ENCODE results near the gene RTKN2. TPM values are rescaled to one million over a fixed set of nuclear protein-coding genes. Genes with fewer than 3 reads are reported as not detected.

Gene RTKN2
- total RNA-seq, 1 donor from 2014 or later = 0.09 TPM

DNA sequence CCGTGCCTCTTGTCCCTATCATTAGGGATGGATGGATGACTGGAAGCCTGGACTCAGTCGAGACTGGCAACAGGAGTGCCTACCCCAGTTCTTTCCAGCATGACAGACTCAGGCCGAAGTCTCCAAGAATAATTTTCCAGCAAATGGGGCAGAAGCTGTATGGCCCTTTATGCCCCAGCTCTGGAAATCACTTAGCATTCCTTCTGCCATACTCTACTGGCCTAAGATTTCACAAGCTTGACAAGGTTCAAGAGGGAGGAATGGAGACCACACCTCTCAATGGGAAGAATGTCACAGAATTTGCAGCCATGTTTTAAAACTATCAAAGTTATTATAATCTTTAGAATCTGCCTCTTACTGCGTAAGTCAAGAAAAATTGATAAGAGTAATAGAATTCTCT is 39.0 kb upstream of the RTKN2 start:
- CTCF ChIA-PET = interaction anchor here (1.3 kb wide), 1 partner anchor 43 kb away, joined by 3 read pairs; no protein-coding TSS in a partner anchor
- Mint-ChIP-seq H3K9me3 (no peaks in the 10 kb centered on the region), H3K4me3 (no peak overlapping the region), H3K36me3 (ENCODE audit: low read depth) (no peaks in the 10 kb centered on the region), H3K27me3 (peaks cover 7% of the 10 kb centered on the region), H3K27ac (no peak overlapping the region), H3K4me1 (peaks cover 22% of the 10 kb centered on the region)
- POLR2A ChIA-PET = no interaction called here
- TF ChIP-seq, protein P1, sequence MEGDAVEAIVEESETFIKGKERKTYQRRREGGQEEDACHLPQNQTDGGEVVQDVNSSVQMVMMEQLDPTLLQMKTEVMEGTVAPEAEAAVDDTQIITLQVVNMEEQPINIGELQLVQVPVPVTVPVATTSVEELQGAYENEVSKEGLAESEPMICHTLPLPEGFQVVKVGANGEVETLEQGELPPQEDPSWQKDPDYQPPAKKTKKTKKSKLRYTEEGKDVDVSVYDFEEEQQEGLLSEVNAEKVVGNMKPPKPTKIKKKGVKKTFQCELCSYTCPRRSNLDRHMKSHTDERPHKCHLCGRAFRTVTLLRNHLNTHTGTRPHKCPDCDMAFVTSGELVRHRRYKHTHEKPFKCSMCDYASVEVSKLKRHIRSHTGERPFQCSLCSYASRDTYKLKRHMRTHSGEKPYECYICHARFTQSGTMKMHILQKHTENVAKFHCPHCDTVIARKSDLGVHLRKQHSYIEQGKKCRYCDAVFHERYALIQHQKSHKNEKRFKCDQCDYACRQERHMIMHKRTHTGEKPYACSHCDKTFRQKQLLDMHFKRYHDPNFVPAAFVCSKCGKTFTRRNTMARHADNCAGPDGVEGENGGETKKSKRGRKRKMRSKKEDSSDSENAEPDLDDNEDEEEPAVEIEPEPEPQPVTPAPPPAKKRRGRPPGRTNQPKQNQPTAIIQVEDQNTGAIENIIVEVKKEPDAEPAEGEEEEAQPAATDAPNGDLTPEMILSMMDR (IDR thresholded peaks at IDR 0.05) = no peak
- DNase-seq (no peak), ATAC-seq (ENCODE audit: low read depth) (no peak)
- intact Hi-C loops (cut with micrococcal nuclease) = no loop called here

DNA sequence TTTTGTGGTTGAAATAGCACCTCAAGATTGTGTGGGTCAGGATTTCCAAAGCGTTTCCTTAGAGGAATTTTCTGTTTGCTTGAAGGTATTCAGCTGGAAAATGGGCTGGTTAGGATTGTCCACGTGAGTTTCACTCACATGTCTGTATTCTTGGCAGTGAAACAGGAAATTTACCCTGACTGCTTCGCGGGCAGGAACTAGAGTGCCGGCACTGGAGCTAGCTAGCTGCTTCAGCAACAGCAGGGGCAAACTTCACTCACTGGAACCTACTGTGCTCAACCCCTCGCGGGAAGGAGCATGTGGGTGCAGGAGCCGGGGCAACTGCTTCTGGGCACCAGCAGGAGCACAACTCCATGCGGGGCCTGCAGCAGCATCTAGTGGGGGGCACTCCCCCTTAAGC is 38.0 kb upstream of the RTKN2 start:
- ChIA-PET POLR2A (interaction anchor here (0.6 kb wide), 1 partner anchor 15 kb away, joined by 5 read pairs; no protein-coding TSS in a partner anchor), CTCF (interaction anchor here (1.3 kb wide), 1 partner anchor 42 kb away, joined by 3 read pairs; no protein-coding TSS in a partner anchor)
- ATAC-seq (ENCODE audit: low read depth) (peak; percentile 18), DNase-seq (no peak)
- H3K27ac Mint-ChIP-seq = no peak overlapping the region
- peaks cover 4% of the 10 kb centered on the region for H3K27me3 Mint-ChIP-seq
- TF ChIP-seq, protein P1 (IDR thresholded peaks at IDR 0.05) = no peak
- intact Hi-C loops (cut with micrococcal nuclease) = no loop called here
- H3K4me3 Mint-ChIP-seq = no peak overlapping the region
- no peaks in the 10 kb centered on the region for H3K9me3 Mint-ChIP-seq
- H3K36me3 Mint-ChIP-seq (ENCODE audit: low read depth) = no peaks in the 10 kb centered on the region
- peaks cover 22% of the 10 kb centered on the region for H3K4me1 Mint-ChIP-seq

DNA sequence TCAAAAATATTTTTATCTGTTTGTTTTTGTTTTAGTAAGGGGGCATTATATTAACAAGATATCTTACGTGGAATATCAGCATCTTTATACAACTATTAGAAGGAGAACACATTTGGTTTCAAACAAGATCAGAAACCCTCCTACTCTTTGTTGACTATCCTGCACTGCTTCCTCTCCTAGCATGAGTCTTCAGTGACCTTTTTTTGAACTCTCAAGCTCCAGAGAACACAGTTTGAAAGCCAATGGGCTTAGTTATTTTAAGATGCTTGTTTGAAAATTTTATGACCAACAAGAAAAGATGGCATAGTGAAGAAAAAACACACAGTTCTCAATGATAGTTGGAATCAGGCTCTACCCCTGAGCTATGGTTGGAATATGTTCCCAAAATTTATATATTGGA is 37.2 kb upstream of the RTKN2 start:
- Mint-ChIP-seq H3K27ac (no peak overlapping the region), H3K27me3 (peaks cover 3% of the 10 kb centered on the region), H3K4me3 (no peak overlapping the region), H3K36me3 (ENCODE audit: low read depth) (no peaks in the 10 kb centered on the region), H3K4me1 (peaks cover 22% of the 10 kb centered on the region), H3K9me3 (peaks cover 2% of the 10 kb centered on the region)
- intact Hi-C loops (cut with micrococcal nuclease) = no loop called here
- ATAC-seq (ENCODE audit: low read depth) (no peak), DNase-seq (no peak)
- TF ChIP-seq, protein P1 (IDR thresholded peaks at IDR 0.05) = no peak
- ChIA-PET POLR2A (no interaction called here), CTCF (no interaction called here)

DNA sequence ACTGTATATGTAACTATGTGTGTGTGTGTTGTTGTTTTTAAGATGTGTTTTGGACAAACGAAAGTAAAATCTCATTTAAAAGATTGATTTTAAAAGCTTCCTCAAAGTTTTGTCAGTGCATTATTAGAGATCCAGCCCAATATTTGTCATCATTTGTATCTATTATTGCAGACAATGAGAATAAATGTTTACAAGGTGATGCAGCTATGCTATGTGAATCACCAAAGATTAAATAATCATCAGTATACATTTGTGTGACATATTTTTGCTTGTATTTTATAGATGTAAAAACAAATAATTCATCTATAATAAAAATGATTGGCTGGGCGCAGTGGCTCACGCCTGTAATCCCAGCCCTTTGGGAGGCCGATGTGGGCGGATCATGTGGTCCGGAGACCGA is 35.3 kb upstream of the RTKN2 start:
- CTCF ChIA-PET = no interaction called here
- TF ChIP-seq, protein P1 (IDR thresholded peaks at IDR 0.05) = no peak
- POLR2A ChIA-PET = no interaction called here
- Mint-ChIP-seq H3K9me3 (peaks cover 6% of the 10 kb centered on the region), H3K27me3 (peaks cover 2% of the 10 kb centered on the region), H3K36me3 (ENCODE audit: low read depth) (no peaks in the 10 kb centered on the region), H3K27ac (no peak overlapping the region), H3K4me1 (peaks cover 22% of the 10 kb centered on the region), H3K4me3 (no peak overlapping the region)
- intact Hi-C loops (cut with micrococcal nuclease) = no loop called here
- no peak for DNase-seq
- ATAC-seq (ENCODE audit: low read depth) = no peak

DNA sequence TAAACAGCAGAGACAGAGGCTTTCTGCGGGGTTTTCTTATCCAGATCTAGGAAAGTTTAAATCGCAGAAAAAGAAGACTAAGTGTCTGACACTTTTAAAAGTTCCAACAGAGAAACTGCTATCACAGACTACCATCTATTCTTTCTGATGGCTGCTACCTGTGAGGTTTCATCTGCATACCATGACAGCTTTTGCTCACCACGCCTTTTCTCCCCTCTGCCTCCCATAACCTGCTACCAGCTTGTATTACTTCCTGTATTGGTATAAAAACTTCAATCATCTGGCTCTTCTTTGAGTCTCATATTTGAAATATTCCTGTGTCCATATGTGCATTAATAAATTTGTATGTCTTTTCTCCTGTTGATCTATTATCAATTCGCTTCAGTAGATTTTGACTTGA is 34.1 kb upstream of the RTKN2 start:
- peaks cover 7% of the 10 kb centered on the region for H3K9me3 Mint-ChIP-seq
- intact Hi-C loops (cut with micrococcal nuclease) = no loop called here
- ChIA-PET POLR2A (no interaction called here), CTCF (no interaction called here)
- H3K27me3 Mint-ChIP-seq = peaks cover 4% of the 10 kb centered on the region
- DNase-seq = no peak
- H3K4me1 Mint-ChIP-seq = peaks cover 22% of the 10 kb centered on the region
- no peak overlapping the region for H3K27ac Mint-ChIP-seq
- TF ChIP-seq, protein P1 (IDR thresholded peaks at IDR 0.05) = no peak
- no peaks in the 10 kb centered on the region for H3K36me3 Mint-ChIP-seq (ENCODE audit: low read depth)
- no peak overlapping the region for H3K4me3 Mint-ChIP-seq
- ATAC-seq (ENCODE audit: low read depth) = no peak
